Limb (tissue), 2 donors: ENCODE results near the gene TRERF1.
A peak's percentile ranks its signal among the peaks of the same experiment; 100 is the strongest.
"Not testable (repeated sequence)": the region's sequence is repeated elsewhere in the genome, so short reads cannot be mapped to it uniquely, and the experiment has no call there.

Experiments
- DNase-seq, 2 donors: peaks; one replicate each; pipeline ENCODE4 v3.0.0-alpha.2; 2016; ENCODE audit errors: extremely low spot score in 2 of 2

The TRERF1 gene

GRCh38 chr6:42450477-42451332 is 1.0 kb downstream of the TRERF1 start:
- peak; percentile 46 to 48 for DNase-seq

- no peak for DNase-seq
Observed at GRCh38 chr6:42449917-42450476, 1.7 kb downstream of the TRERF1 start.

- no peak for DNase-seq
Observed at GRCh38 chr6:42448927-42449659, 2.6 kb downstream of the TRERF1 start.

- DNase-seq: no peak
Observed at GRCh38 chr6:42448391-42448790, 3.3 kb downstream of the TRERF1 start.

- DNase-seq: no peak
Observed at GRCh38 chr6:42446996-42447395, 4.7 kb downstream of the TRERF1 start.

GRCh38 chr6:42446370-42446769 is 5.4 kb downstream of the TRERF1 start:
- no peak for DNase-seq

GRCh38 chr6:42445955-42446354 is 5.8 kb downstream of the TRERF1 start:
- DNase-seq: not testable (repeated sequence)

GRCh38 chr6:42443312-42444060 is 8.2 kb downstream of the TRERF1 start:
- DNase-seq: no peak

GRCh38 chr6:42441697-42442081 is 10.0 kb downstream of the TRERF1 start:
- no peak for DNase-seq

- DNase-seq: peak in 1 of 2 donors; percentile 56
Observed at GRCh38 chr6:42440778-42441696, 10.7 kb downstream of the TRERF1 start.

- DNase-seq: no peak
Observed at GRCh38 chr6:42440027-42440426, 11.7 kb downstream of the TRERF1 start.

GRCh38 chr6:42436825-42437224 is 14.9 kb downstream of the TRERF1 start:
- no peak for DNase-seq

- DNase-seq: no peak
Observed at GRCh38 chr6:42434237-42434636, 17.5 kb downstream of the TRERF1 start.

- DNase-seq: no peak
Observed at GRCh38 chr6:42433409-42433808, 18.3 kb downstream of the TRERF1 start.

- no peak for DNase-seq
Observed at GRCh38 chr6:42431877-42432276, 19.8 kb downstream of the TRERF1 start.

- DNase-seq: no peak
Observed at GRCh38 chr6:42431356-42431755, 20.4 kb downstream of the TRERF1 start.

GRCh38 chr6:42429836-42430235 is 21.9 kb downstream of the TRERF1 start:
- DNase-seq: no peak

GRCh38 chr6:42429042-42429585 is 22.6 kb downstream of the TRERF1 start:
- DNase-seq: no peak

GRCh38 chr6:42428326-42429041 is 23.2 kb downstream of the TRERF1 start:
- DNase-seq: no peak

- DNase-seq: no peak
Observed at GRCh38 chr6:42427871-42428270, 23.9 kb downstream of the TRERF1 start.
